GM10266 (cell line): Measurements from ENCODE around the gene BRD3.

ENCODE experiments used
- DNase-seq: peaks from one replicate; pipeline ENCODE4 v3.0.0; 2012; ENCODE audit errors: extremely low spot score
- TF ChIP-seq, protein P1 (sequence below): IDR thresholded peaks from 2 replicates; pipeline ENCODE4 v1.5.1; 2012; ENCODE audit warnings: mild to moderate bottlenecking, low read depth; ENCODE audit not compliant: control insufficient read depth, insufficient read depth; ENCODE audit errors: missing control alignments

Gene BRD3

DNA sequence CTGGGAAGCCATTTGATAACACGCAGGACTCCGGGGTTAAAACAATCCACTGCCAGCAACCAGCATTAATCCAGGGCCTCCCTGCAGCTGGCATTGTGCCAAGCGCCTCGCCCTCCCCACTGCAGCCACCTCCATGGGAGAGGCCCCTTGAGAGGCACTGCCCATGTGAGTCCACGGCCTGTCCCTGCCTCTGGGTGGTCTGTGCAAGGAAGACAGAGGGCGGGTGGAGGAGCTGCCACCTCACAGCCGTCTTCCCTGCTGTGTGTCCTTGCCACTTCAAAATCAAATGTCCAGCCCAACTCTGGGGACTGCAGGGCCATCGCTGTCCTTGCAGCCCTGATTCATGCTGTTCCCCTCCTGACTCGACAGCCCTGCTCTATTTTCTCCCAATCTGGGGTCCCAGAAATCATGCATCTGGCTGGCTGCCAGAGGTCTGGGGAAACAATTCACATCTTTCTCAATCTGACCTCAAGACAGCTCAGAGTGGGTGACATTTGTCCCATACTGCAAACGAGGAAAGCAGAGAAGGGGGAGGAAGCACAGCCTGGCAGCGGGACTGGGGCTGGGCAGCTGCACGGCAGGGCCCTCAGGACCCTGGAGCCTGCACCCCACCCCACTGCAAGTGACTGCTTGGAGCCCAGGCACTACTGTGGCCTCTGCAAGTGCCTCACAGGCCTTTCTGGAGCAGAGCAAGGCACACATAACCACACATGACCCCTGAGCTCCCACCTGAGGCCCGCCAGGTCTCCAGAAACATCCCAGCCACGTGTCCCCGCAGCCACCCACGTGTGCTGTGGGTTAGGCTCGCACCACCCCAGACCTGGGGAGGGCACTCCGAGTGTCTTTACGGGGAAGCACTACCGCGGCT, 26.8 kb downstream of the BRD3 start:
- TF ChIP-seq, protein P1, sequence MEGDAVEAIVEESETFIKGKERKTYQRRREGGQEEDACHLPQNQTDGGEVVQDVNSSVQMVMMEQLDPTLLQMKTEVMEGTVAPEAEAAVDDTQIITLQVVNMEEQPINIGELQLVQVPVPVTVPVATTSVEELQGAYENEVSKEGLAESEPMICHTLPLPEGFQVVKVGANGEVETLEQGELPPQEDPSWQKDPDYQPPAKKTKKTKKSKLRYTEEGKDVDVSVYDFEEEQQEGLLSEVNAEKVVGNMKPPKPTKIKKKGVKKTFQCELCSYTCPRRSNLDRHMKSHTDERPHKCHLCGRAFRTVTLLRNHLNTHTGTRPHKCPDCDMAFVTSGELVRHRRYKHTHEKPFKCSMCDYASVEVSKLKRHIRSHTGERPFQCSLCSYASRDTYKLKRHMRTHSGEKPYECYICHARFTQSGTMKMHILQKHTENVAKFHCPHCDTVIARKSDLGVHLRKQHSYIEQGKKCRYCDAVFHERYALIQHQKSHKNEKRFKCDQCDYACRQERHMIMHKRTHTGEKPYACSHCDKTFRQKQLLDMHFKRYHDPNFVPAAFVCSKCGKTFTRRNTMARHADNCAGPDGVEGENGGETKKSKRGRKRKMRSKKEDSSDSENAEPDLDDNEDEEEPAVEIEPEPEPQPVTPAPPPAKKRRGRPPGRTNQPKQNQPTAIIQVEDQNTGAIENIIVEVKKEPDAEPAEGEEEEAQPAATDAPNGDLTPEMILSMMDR = no peak
- DNase-seq = no peak

DNA sequence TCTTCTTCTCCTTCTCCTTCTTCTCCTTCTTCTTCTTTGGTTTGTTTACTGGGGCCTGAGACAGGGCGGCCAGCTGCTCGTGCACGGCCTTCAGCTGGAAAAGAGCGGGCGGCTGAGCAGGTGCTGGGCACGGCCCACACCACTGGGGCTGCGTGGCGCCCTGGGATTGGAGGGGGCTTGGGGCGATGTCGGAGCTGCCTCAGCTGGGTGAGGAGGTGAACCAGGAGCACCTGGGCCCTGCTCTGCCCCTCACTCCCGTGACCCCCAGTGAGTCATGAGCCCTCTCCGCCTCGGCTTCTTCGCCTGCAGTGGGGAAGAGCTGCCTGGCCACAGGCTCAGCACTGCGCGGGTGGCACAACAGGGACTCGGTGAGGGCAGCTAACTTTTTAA, 27.7 kb downstream of the BRD3 start:
- TF ChIP-seq, protein P1 = no peak
- DNase-seq = no peak

DNA sequence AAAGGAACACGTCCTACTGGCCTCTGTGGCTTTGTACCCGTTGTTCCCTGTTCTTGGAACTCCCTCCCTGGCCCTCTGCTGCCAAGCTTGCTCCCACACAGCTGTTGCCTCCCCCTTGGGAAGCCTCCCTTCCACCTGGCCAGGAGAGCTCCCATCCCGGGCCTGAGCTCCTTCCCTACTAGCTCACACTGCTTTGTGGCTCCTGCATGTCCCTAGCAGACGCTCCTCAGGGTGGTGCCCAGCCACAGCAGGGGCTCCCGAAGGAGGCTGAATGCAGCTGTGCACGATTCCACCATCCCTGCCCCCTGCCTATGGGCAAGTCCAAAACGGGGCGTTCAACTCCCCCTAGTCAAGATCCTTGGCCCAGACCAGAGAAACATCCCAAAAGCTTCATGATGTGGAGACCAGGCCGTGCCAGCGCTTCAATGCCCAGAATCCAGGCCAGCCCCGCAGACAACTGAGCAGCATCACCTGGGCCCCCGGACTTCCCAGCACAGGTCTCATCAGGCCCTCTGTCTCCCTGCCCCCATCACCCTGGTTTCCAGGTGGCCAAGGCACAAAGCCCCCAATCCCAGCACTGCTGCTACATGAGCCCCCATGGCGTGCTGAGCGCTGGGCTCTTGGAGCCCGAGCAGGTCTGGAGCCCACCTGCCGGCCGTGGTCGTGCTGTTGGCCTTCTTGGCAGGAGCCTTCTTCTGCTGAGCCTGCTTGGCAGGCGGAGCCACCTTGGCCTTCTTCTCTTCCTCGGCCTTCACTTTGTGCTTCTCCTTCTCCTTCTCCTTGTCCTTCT, 28.2 kb downstream of the BRD3 start:
- TF ChIP-seq, protein P1 = no peak
- DNase-seq = no peak

DNA sequence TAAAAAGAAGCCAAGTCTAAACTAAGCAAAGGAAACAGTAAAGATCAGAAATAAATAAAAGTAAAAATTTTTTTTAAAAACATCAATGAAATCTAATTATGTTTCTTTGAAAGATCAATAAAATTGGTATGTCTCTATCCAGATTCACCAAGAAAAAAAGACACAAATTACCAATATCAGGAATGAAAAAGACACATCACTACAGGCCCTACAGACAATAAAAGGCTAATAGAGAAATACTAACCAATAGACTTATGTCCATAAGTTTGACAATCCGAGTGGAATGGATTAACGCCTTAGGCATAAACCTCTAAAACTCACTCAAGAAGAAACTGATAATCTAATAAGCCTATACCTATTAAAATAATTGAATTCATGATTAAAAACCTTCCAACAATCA, 30.2 kb downstream of the BRD3 start:
- TF ChIP-seq, protein P1 = no peak
- DNase-seq = no peak

DNA sequence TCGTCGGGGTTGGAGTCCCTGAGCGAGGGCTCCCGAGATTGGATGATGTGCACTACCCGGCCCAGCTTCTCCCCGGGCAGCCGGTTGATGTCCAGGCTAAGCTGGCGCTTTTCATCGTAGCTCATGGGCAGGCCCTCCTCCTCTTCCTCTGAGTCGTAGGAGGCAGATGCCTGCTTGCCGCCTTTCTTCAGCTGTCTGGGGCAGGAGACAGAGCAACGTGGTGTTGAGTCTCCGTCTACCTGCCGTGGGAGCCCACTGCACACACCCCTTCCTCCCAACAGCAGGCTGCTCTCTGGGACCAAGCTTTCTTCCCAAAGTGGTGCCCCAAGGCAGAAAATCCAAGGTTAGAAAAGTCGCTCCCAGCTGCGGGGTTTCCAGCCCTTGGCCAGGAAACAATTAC, 31.7 kb downstream of the BRD3 start:
- TF ChIP-seq, protein P1 = no peak
- DNase-seq = no peak

DNA sequence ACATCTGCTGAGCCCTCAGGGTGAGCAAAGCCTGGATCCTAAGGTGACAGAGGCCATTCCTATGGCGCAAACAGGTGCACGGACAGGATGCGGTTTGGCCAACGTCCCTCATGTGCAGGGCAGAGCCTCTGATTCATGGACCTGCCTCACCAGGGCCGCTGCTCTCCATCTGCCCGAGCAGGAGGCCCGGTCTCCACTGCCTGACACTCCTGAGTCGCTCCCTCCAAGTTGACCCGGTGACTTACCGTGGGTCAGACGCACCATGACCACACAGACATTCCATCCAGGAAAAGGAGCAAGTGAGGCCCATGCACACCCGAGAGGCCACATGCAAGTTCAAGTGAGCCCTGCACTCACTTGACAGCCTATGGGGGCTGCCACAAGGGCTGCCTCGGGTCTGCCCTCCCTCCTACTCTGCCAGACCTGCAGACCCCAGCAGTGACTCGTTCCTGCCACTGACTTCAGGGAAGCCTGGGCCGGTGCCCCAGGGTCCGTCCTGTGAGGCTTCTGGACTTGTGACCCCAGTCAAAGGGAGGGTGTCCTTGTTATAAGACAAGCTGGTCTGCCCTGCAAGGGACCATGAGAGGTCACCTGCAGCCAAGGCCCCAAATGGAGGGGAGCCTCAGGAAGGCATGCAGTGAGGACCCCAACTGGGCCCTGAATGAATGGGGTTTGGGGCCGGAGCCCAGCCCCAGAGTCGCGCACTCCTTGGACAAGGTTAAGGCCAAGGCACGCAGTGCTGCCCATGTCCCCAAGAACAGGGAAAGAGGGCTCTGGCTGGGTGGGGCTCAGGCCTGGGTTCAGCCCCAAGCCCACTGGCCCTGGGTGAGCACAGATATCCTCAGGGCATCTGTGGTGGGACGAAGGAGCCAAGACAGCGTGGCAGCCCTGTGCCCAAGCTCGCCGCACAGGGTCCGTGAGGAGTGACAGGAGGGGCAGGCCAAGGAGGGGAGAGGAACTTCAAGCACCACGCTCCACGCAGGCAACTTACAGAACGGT, 32.5 kb downstream of the BRD3 start:
- TF ChIP-seq, protein P1 = no peak
- no peak for DNase-seq
